Measurements from ENCODE around the gene ADAM22. TPM values are rescaled to one million over a fixed set of nuclear protein-coding genes. Genes with fewer than 3 reads are reported as not detected.
A peak's percentile ranks its signal among the peaks of the same experiment; 100 is the strongest.

ADAM22 gene
- total RNA-seq, 1 experiment from 2014 or later: 7.1 TPM

- POLR2A ChIA-PET (ENCODE audit: low non-redundant PET): no interaction called here
- Histone ChIP-seq H3K36me3 (ENCODE audit: insufficient read depth, low read length, poor library complexity, severe bottlenecking) (no peaks in the 10 kb centered on the region), H3K27me3 (replicated peaks; ENCODE audit: insufficient read depth, low read depth, low read length, poor library complexity) (no peaks in the 10 kb centered on the region), H3K4me1 (ENCODE audit: insufficient read depth, low read length, poor library complexity, severe bottlenecking) (peaks cover 16% of the 10 kb centered on the region), H3K4me3 (ENCODE audit: low read depth, low read length, poor library complexity, severe bottlenecking) (no peak overlapping the region), H3K9me3 (ENCODE audit: low read depth, low read length, poor library complexity, severe bottlenecking) (no peaks in the 10 kb centered on the region), H3K27ac (ENCODE audit: low read depth, low read length, poor library complexity, severe bottlenecking) (no peak overlapping the region)
- TF ChIP-seq EZH2 (IDR thresholded peaks at IDR 0.05; ENCODE audit: borderline replicate concordance, low read depth, low read length, poor library complexity, severe bottlenecking): no peak
- no peak for TF ChIP-seq CTCF (conservative IDR thresholded peaks at IDR 0.05; ENCODE audit: low read depth, low read length)
- no TSS peak for BruUV-seq (replicated peaks)
- no peak for DNase-seq (ENCODE audit: low spot score)
- CTCF ChIA-PET: no interaction called here
- intact Hi-C loops (cut with micrococcal nuclease; ENCODE audit: unreplicated experiment): no loop called here
These were observed 67.9 kb downstream of the ADAM22 start for GRCh38 chr7:88001744-88002530.

- Histone ChIP-seq H3K27me3 (replicated peaks; ENCODE audit: insufficient read depth, low read depth, low read length, poor library complexity) (no peaks in the 10 kb centered on the region), H3K36me3 (ENCODE audit: insufficient read depth, low read length, poor library complexity, severe bottlenecking) (no peaks in the 10 kb centered on the region), H3K9me3 (ENCODE audit: low read depth, low read length, poor library complexity, severe bottlenecking) (no peaks in the 10 kb centered on the region), H3K4me3 (ENCODE audit: low read depth, low read length, poor library complexity, severe bottlenecking) (no peak overlapping the region), H3K27ac (ENCODE audit: low read depth, low read length, poor library complexity, severe bottlenecking) (no peak overlapping the region), H3K4me1 (ENCODE audit: insufficient read depth, low read length, poor library complexity, severe bottlenecking) (peaks cover 16% of the 10 kb centered on the region)
- ChIA-PET CTCF (no interaction called here), POLR2A (ENCODE audit: low non-redundant PET) (no interaction called here)
- intact Hi-C loops (cut with micrococcal nuclease; ENCODE audit: unreplicated experiment): no loop called here
- no peak for TF ChIP-seq CTCF (conservative IDR thresholded peaks at IDR 0.05; ENCODE audit: low read depth, low read length)
- no TSS peak for BruUV-seq (replicated peaks)
- peak; percentile 6 for DNase-seq (ENCODE audit: low spot score)
These were observed 68.6 kb downstream of the ADAM22 start for GRCh38 chr7:88002617-88003016.

- H3K4me3 ChIP-seq (ENCODE audit: low read depth, low read length, poor library complexity, severe bottlenecking): no peak overlapping the region
- ChIA-PET POLR2A (ENCODE audit: low non-redundant PET) (no interaction called here), CTCF (no interaction called here)
- H3K27ac ChIP-seq (ENCODE audit: low read depth, low read length, poor library complexity, severe bottlenecking): no peak overlapping the region
- intact Hi-C loops (cut with micrococcal nuclease; ENCODE audit: unreplicated experiment): no loop called here
- H3K27me3 ChIP-seq (replicated peaks; ENCODE audit: insufficient read depth, low read depth, low read length, poor library complexity): no peaks in the 10 kb centered on the region
- no peaks in the 10 kb centered on the region for H3K9me3 ChIP-seq (ENCODE audit: low read depth, low read length, poor library complexity, severe bottlenecking)
- BruUV-seq (replicated peaks): no TSS peak
- TF ChIP-seq CTCF (conservative IDR thresholded peaks at IDR 0.05; ENCODE audit: low read depth, low read length): no peak
- TF ChIP-seq EZH2 (IDR thresholded peaks at IDR 0.05; ENCODE audit: borderline replicate concordance, low read depth, low read length, poor library complexity, severe bottlenecking): no peak
- H3K36me3 ChIP-seq (ENCODE audit: insufficient read depth, low read length, poor library complexity, severe bottlenecking): no peaks in the 10 kb centered on the region
- DNase-seq (ENCODE audit: low spot score): no peak
- H3K4me1 ChIP-seq (ENCODE audit: insufficient read depth, low read length, poor library complexity, severe bottlenecking): peaks cover 16% of the 10 kb centered on the region
These were observed 69.5 kb downstream of the ADAM22 start for GRCh38 chr7:88003581-88003980.

Measured in A673 (cell line).